Stimulated activated CD8-positive, alpha-beta memory T cell treated with anti-CD3 and anti-CD28 coated beads, Interleukin-2, amount 100 ng/mL, for 1 hour (primary cell): Measurements from ENCODE around the gene USP25.

ENCODE experiments used
- DNase-seq, 2 donors: peaks; one replicate each; pipeline ENCODE4 v3.0.0-alpha.2; 2020; ENCODE audit warnings: low read depth in 2 of 2

The USP25 gene

GRCh38 chr21:15729674-15730483 is at the start of gene USP25:
Gene USP25, plus strand, starts transcription at chr21:15729982. Its CDS starts 412 bp downstream, at chr21:15730394.
- DNase-seq = peak; percentile 78 to 87

- no peak for DNase-seq
These were observed 47.4 kb upstream of the USP25 start for GRCh38 chr21:15682186-15682895.

- no peak for DNase-seq
These were observed 46.8 kb upstream of the USP25 start for GRCh38 chr21:15682977-15683376.

GRCh38 chr21:15686506-15686905 is 43.3 kb upstream of the USP25 start:
- no peak for DNase-seq

GRCh38 chr21:15687208-15687607 is 42.6 kb upstream of the USP25 start:
- DNase-seq = no peak

GRCh38 chr21:15688016-15688415 is 41.8 kb upstream of the USP25 start:
- no peak for DNase-seq

- no peak for DNase-seq
These were observed 41.0 kb upstream of the USP25 start for GRCh38 chr21:15688809-15689208.

GRCh38 chr21:15692711-15693110 is 37.1 kb upstream of the USP25 start:
- DNase-seq = no peak

GRCh38 chr21:15695241-15695640 is 34.5 kb upstream of the USP25 start:
- DNase-seq = no peak

GRCh38 chr21:15701830-15702229 is 28.0 kb upstream of the USP25 start:
- no peak for DNase-seq

- DNase-seq = no peak
These were observed 25.9 kb upstream of the USP25 start for GRCh38 chr21:15703932-15704331.

- DNase-seq = no peak
These were observed 23.1 kb upstream of the USP25 start for GRCh38 chr21:15706696-15707095.

GRCh38 chr21:15713412-15713811 is 16.4 kb upstream of the USP25 start:
- no peak for DNase-seq

- DNase-seq = no peak
These were observed 11.1 kb upstream of the USP25 start for GRCh38 chr21:15718711-15719110.

- DNase-seq = no peak
These were observed 9.8 kb upstream of the USP25 start for GRCh38 chr21:15719976-15720375.

GRCh38 chr21:15722591-15723324 is 7.0 kb upstream of the USP25 start:
- DNase-seq = no peak

- DNase-seq = no peak
These were observed 3.8 kb upstream of the USP25 start for GRCh38 chr21:15725949-15726348.

- no peak for DNase-seq
These were observed 1.7 kb upstream of the USP25 start for GRCh38 chr21:15728046-15728445.

GRCh38 chr21:15729346-15729673 is 472 bp upstream of the USP25 start:
- DNase-seq = no peak

GRCh38 chr21:15730484-15731242 is 881 bp downstream of the USP25 start:
- no peak for DNase-seq

GRCh38 chr21:15731243-15731613 is 1.4 kb downstream of the USP25 start:
- DNase-seq = no peak
